ENCODE measurements around the gene NINL.

The NINL gene

DNA sequence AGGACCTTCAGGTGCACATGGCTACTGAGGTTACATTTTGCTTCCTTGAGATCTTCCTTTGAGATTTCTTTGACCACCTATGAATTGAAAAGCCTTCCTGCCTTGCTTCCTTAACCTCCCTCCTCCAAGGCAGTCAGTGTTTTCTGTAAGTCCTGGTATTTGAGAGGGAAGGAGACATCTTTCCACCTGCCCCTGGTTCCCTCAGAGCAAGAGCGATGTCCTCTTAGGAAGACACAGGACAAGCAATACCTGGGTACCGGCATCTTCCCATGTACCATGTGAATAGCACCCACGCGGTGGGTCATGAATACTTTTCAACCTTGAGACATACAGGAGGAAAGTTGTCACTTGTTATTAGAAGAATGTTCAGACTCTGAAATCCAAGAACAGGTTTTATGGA lies 140.8 kb downstream of the NINL start:
- H3K9me3 ChIP-seq (ENCODE audit: control extremely low read depth in 1 of 5, control insufficient read depth in 4 of 5, insufficient read depth in 2 of 5, low read depth in 1 of 5, low read length in 4 of 5), result peaks cover 0 to 5% (median 0%) of the 10 kb centered on the region in 5 experiments
- H3K36me3 ChIP-seq (ENCODE audit: control insufficient read depth in 4 of 4, insufficient read depth in 4 of 4, low read length in 3 of 4), result peaks cover 18 to 59% (median 31%) of the 10 kb centered on the region in 4 experiments
- no peaks in the 10 kb centered on the region for H3K27me3 ChIP-seq (replicated peaks in 2 of 5; ENCODE audit: control insufficient read depth in 4 of 5, insufficient read depth in 5 of 5, low read length in 4 of 5)
- no peak for DNase-seq
- no peak overlapping the region for H3K4me3 ChIP-seq (ENCODE audit: control insufficient read depth in 1 of 7, extremely low read depth in 1 of 7, insufficient read depth in 4 of 7, low read depth in 2 of 7, low read length in 6 of 7)
- no peaks in the 10 kb centered on the region for H3K4me1 ChIP-seq (ENCODE audit: control extremely low read depth in 1 of 4, control insufficient read depth in 4 of 4, insufficient read depth in 4 of 4, low read length in 3 of 4)
- no peak overlapping the region for H3K27ac ChIP-seq (ENCODE audit: insufficient read depth in 1 of 2, low read depth in 1 of 2, low read length in 2 of 2, poor library complexity in 1 of 2, severe bottlenecking in 2 of 2)
- 100% methylated on average over 1 of the region's 4 CpGs for WGBS (ENCODE audit: insufficient coverage)
- CTCF ChIA-PET, result interaction anchor here (0.7 kb wide), 1 partner anchor 233 kb away, joined by 3 read pairs; no protein-coding TSS in a partner anchor
- POLR2A ChIA-PET, result interaction anchor here (0.6 kb wide), 1 partner anchor 17 kb away, joined by 4 read pairs; no protein-coding TSS in a partner anchor

DNA sequence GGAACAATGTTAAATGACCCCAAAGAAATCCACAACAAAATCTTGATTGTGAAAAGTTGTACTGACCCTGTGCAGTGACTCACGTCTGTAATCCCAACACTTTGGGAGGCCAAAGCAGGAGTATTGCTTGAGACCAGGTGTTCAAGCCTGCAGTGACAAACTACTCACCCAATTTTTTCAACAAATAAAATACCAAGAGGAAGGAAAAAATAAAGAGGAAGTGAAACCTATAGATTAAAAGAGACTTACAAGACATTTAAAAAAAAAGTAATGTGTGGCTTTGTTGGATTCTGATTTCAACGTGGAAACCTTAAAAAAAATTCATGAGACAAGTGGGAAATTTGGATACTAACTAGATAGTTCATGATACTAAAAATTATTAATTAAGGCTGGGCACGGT lies 146.0 kb downstream of the NINL start:
- WGBS (ENCODE audit: insufficient coverage), result 72% methylated on average over 2 of the region's 3 CpGs
- H3K4me3 ChIP-seq (ENCODE audit: control insufficient read depth in 1 of 7, extremely low read depth in 1 of 7, insufficient read depth in 4 of 7, low read depth in 2 of 7, low read length in 6 of 7), result no peak overlapping the region
- POLR2A ChIA-PET, result no interaction called here
- no peaks in the 10 kb centered on the region for H3K9me3 ChIP-seq (ENCODE audit: control extremely low read depth in 1 of 5, control insufficient read depth in 4 of 5, insufficient read depth in 2 of 5, low read depth in 1 of 5, low read length in 4 of 5)
- peaks cover 0 to 7% (median 3%) of the 10 kb centered on the region in 4 experiments for H3K4me1 ChIP-seq (ENCODE audit: control extremely low read depth in 1 of 4, control insufficient read depth in 4 of 4, insufficient read depth in 4 of 4, low read length in 3 of 4)
- no peak overlapping the region for H3K27ac ChIP-seq (ENCODE audit: insufficient read depth in 1 of 2, low read depth in 1 of 2, low read length in 2 of 2, poor library complexity in 1 of 2, severe bottlenecking in 2 of 2)
- H3K27me3 ChIP-seq (replicated peaks in 2 of 5; ENCODE audit: control insufficient read depth in 4 of 5, insufficient read depth in 5 of 5, low read length in 4 of 5), result no peaks in the 10 kb centered on the region
- H3K36me3 ChIP-seq (ENCODE audit: control insufficient read depth in 4 of 4, insufficient read depth in 4 of 4, low read length in 3 of 4), result peaks cover 4 to 49% (median 18%) of the 10 kb centered on the region in 4 experiments
- CTCF ChIA-PET, result no interaction called here
- peak in 2 of 3 donors; percentile 18 to 37 for DNase-seq

DNA sequence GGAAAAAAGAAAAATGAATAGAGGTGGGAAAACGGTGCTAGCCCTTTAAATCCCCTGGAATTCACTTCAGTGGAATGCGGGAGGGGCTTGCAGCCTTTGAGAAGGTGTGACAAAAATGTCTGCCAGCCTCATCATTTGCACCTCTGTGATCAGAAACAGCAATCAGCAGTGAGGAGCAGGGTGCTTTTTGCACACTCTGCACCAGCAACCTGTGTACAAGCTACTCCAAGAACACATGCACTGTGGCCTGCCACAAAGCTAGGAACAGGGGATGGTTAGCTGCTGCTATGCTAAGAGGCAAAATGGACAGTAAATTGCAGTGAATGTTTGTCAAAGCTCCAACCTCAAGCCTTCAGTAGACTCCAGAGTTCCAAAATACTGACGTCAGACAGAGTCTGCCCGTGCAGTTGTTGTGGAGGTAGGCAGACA lies 148.2 kb downstream of the NINL start:
- H3K27me3 ChIP-seq (replicated peaks in 2 of 5; ENCODE audit: control insufficient read depth in 4 of 5, insufficient read depth in 5 of 5, low read length in 4 of 5), result no peaks in the 10 kb centered on the region
- ChIA-PET POLR2A (no interaction called here), CTCF (no interaction called here)
- no peaks in the 10 kb centered on the region for H3K9me3 ChIP-seq (ENCODE audit: control extremely low read depth in 1 of 5, control insufficient read depth in 4 of 5, insufficient read depth in 2 of 5, low read depth in 1 of 5, low read length in 4 of 5)
- no peak overlapping the region for H3K4me3 ChIP-seq (ENCODE audit: control insufficient read depth in 1 of 7, extremely low read depth in 1 of 7, insufficient read depth in 4 of 7, low read depth in 2 of 7, low read length in 6 of 7)
- no peak overlapping the region for H3K27ac ChIP-seq (ENCODE audit: insufficient read depth in 1 of 2, low read depth in 1 of 2, low read length in 2 of 2, poor library complexity in 1 of 2, severe bottlenecking in 2 of 2)
- DNase-seq, result no peak
- peaks cover 0 to 7% (median 3%) of the 10 kb centered on the region in 4 experiments for H3K4me1 ChIP-seq (ENCODE audit: control extremely low read depth in 1 of 4, control insufficient read depth in 4 of 4, insufficient read depth in 4 of 4, low read length in 3 of 4)
- WGBS (ENCODE audit: insufficient coverage), result 96% methylated on average over 2 of the region's 4 CpGs
- H3K36me3 ChIP-seq (ENCODE audit: control insufficient read depth in 4 of 4, insufficient read depth in 4 of 4, low read length in 3 of 4), result peaks cover 5 to 44% (median 15%) of the 10 kb centered on the region in 4 experiments

DNA sequence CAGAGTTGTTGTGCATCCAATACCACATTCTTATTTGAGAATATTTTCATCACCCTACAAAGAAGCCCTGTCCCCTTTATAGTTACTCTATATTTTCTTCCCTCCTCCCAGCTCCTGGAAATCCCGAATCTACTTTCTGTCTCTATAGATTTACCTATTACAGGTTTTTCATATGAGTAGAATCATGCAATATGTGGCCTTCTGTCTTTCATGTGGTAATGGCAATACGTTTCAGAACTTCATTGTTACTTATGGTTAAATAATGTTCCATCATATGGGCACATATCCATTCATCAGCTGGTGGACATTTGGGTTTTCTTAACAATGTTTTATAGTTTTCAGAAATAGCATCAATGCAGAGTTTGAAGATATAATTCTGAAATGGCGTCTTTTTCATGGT lies 160.8 kb downstream of the NINL start:
- H3K36me3 ChIP-seq (ENCODE audit: control insufficient read depth in 4 of 4, insufficient read depth in 4 of 4, low read length in 3 of 4), result peaks cover 7 to 28% (median 16%) of the 10 kb centered on the region in 4 experiments
- ChIA-PET CTCF (no interaction called here), POLR2A (no interaction called here)
- no peaks in the 10 kb centered on the region for H3K27me3 ChIP-seq (replicated peaks in 2 of 5; ENCODE audit: control insufficient read depth in 4 of 5, insufficient read depth in 5 of 5, low read length in 4 of 5)
- DNase-seq, result no peak
- peaks cover 0 to 4% (median 0%) of the 10 kb centered on the region in 5 experiments for H3K9me3 ChIP-seq (ENCODE audit: control extremely low read depth in 1 of 5, control insufficient read depth in 4 of 5, insufficient read depth in 2 of 5, low read depth in 1 of 5, low read length in 4 of 5)
- no CpG with 5 or more reads among the region's 3 CpGs for WGBS (ENCODE audit: insufficient coverage)
- H3K4me3 ChIP-seq (ENCODE audit: control insufficient read depth in 1 of 7, extremely low read depth in 1 of 7, insufficient read depth in 4 of 7, low read depth in 2 of 7, low read length in 6 of 7), result no peak overlapping the region
- H3K4me1 ChIP-seq (ENCODE audit: control extremely low read depth in 1 of 4, control insufficient read depth in 4 of 4, insufficient read depth in 4 of 4, low read length in 3 of 4), result no peaks in the 10 kb centered on the region
- H3K27ac ChIP-seq (ENCODE audit: insufficient read depth in 1 of 2, low read depth in 1 of 2, low read length in 2 of 2, poor library complexity in 1 of 2, severe bottlenecking in 2 of 2), result no peak overlapping the region

DNA sequence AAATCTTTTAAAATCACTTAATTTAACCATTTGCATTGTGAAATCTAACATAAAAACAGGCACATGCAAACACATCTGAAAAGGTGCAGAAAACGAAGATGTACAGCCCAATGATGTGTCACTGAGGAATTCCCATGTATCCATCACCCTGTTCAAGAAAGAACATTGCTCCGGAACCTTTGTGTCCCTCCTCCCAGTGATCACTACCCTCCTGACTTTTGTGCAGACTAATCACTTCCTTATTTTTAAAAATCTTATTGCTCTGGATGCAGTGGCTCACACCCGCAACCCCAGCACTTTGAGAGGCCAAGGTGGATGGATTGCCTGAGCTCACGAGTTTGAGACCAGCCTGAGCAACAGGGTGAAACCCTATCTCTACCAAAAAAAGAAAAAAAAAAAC lies 163.3 kb downstream of the NINL start:
- POLR2A ChIA-PET, result no interaction called here

DNA sequence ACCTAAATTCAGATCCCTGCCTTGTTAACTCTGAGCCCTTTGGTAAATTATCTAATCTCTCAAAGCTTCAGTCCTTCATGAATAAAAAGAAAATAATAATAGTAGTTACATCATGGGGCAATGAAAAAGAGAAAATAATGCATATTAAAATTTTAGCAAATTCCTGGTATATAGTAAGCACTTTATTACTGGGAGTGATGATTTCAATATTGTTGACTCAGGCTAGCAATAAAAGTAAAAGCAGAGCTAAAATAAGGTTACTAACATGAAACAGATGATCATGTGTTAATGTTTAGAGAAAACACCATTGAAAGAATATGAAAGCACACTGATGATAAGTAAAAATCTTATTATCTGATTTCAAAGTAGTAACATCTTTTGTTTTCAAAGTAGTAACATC lies 164.2 kb downstream of the NINL start:
- H3K9me3 ChIP-seq (ENCODE audit: control extremely low read depth in 1 of 5, control insufficient read depth in 4 of 5, insufficient read depth in 2 of 5, low read depth in 1 of 5, low read length in 4 of 5), result no peaks in the 10 kb centered on the region
- no peak overlapping the region for H3K27ac ChIP-seq (ENCODE audit: insufficient read depth in 1 of 2, low read depth in 1 of 2, low read length in 2 of 2, poor library complexity in 1 of 2, severe bottlenecking in 2 of 2)
- ChIA-PET POLR2A (no interaction called here), CTCF (interaction anchor here (0.7 kb wide), 1 partner anchor 14 kb away, joined by 3 read pairs; the partner anchor contains the start of gene GINS1)
- H3K4me1 ChIP-seq (ENCODE audit: control extremely low read depth in 1 of 4, control insufficient read depth in 4 of 4, insufficient read depth in 4 of 4, low read length in 3 of 4), result no peaks in the 10 kb centered on the region
- no peak for DNase-seq
- H3K36me3 ChIP-seq (ENCODE audit: control insufficient read depth in 4 of 4, insufficient read depth in 4 of 4, low read length in 3 of 4), result peaks cover 8 to 36% (median 17%) of the 10 kb centered on the region in 4 experiments
- no peak overlapping the region for H3K4me3 ChIP-seq (ENCODE audit: control insufficient read depth in 1 of 7, extremely low read depth in 1 of 7, insufficient read depth in 4 of 7, low read depth in 2 of 7, low read length in 6 of 7)
- no peaks in the 10 kb centered on the region for H3K27me3 ChIP-seq (replicated peaks in 2 of 5; ENCODE audit: control insufficient read depth in 4 of 5, insufficient read depth in 5 of 5, low read length in 4 of 5)

More for the DNA sequence above, 163.3 kb downstream of the NINL start:
- CTCF ChIA-PET, result interaction anchor here (1.0 kb wide), 1 partner anchor 23 kb away, joined by 4 read pairs; no protein-coding TSS in a partner anchor
- H3K4me1 ChIP-seq (ENCODE audit: control extremely low read depth in 1 of 4, control insufficient read depth in 4 of 4, insufficient read depth in 4 of 4, low read length in 3 of 4), result no peaks in the 10 kb centered on the region
- H3K27ac ChIP-seq (ENCODE audit: insufficient read depth in 1 of 2, low read depth in 1 of 2, low read length in 2 of 2, poor library complexity in 1 of 2, severe bottlenecking in 2 of 2), result no peak overlapping the region
- H3K9me3 ChIP-seq (ENCODE audit: control extremely low read depth in 1 of 5, control insufficient read depth in 4 of 5, insufficient read depth in 2 of 5, low read depth in 1 of 5, low read length in 4 of 5), result no peaks in the 10 kb centered on the region
- no peak for DNase-seq
- no peak overlapping the region for H3K4me3 ChIP-seq (ENCODE audit: control insufficient read depth in 1 of 7, extremely low read depth in 1 of 7, insufficient read depth in 4 of 7, low read depth in 2 of 7, low read length in 6 of 7)
- peaks cover 10 to 37% (median 21%) of the 10 kb centered on the region in 4 experiments for H3K36me3 ChIP-seq (ENCODE audit: control insufficient read depth in 4 of 4, insufficient read depth in 4 of 4, low read length in 3 of 4)
- WGBS (ENCODE audit: insufficient coverage), result 100% methylated on average over 1 of the region's 4 CpGs
- no peaks in the 10 kb centered on the region for H3K27me3 ChIP-seq (replicated peaks in 2 of 5; ENCODE audit: control insufficient read depth in 4 of 5, insufficient read depth in 5 of 5, low read length in 4 of 5)

DNA sequence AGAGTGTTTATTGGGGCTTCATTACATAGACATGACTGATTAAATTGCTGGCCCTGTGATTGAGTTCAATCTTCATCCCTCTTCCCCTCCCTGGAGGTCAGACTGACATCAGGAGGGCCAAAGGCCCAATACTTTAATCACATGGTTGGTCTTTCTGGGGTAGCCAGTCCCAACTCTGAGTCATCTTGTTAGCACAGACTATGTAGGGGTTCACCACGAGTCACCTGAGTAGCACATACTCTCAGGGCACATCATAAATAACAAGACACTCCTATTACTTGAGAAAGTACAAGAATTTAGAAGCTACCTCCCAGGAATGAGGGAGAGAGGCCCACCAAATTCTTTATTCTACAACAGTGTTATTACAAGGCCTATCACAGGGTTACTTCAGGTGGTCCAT lies 166.6 kb downstream of the NINL start:
- WGBS (ENCODE audit: insufficient coverage), result no CpG with 5 or more reads among the region's 1 CpG
- Histone ChIP-seq H3K27ac (ENCODE audit: insufficient read depth in 1 of 2, low read depth in 1 of 2, low read length in 2 of 2, poor library complexity in 1 of 2, severe bottlenecking in 2 of 2) (no peak overlapping the region), H3K36me3 (ENCODE audit: control insufficient read depth in 4 of 4, insufficient read depth in 4 of 4, low read length in 3 of 4) (peaks cover 10 to 39% (median 20%) of the 10 kb centered on the region in 4 experiments), H3K4me3 (ENCODE audit: control insufficient read depth in 1 of 7, extremely low read depth in 1 of 7, insufficient read depth in 4 of 7, low read depth in 2 of 7, low read length in 6 of 7) (no peak overlapping the region), H3K9me3 (ENCODE audit: control extremely low read depth in 1 of 5, control insufficient read depth in 4 of 5, insufficient read depth in 2 of 5, low read depth in 1 of 5, low read length in 4 of 5) (no peaks in the 10 kb centered on the region), H3K27me3 (replicated peaks in 2 of 5; ENCODE audit: control insufficient read depth in 4 of 5, insufficient read depth in 5 of 5, low read length in 4 of 5) (no peaks in the 10 kb centered on the region), H3K4me1 (ENCODE audit: control extremely low read depth in 1 of 4, control insufficient read depth in 4 of 4, insufficient read depth in 4 of 4, low read length in 3 of 4) (no peaks in the 10 kb centered on the region)
- ChIA-PET CTCF (interaction anchor here (1.2 kb wide), 1 partner anchor 20 kb away, joined by 3 read pairs; no protein-coding TSS in a partner anchor), POLR2A (no interaction called here)
- no peak for DNase-seq
